IMR-90 (cell line): Measurements from ENCODE around the gene PAF1.

ENCODE experiments used
- BHLHE40 ChIP-seq: fragments of 150-350 bp; IDR thresholded peaks from 2 replicates; pipeline ENCODE4 v1.6.1; 2016; ENCODE audit warnings: mild to moderate bottlenecking, low read depth, low read length
- FOS ChIP-seq: fragments of 150-350 bp; IDR thresholded peaks from 2 replicates; pipeline ENCODE4 v1.6.1; 2016; ENCODE audit warnings: low read depth, low read length
- MAFK ChIP-seq: IDR thresholded peaks from 2 replicates; pipeline ENCODE4 v1.6.1; 2012; ENCODE audit warnings: low read depth, low read length, improper control_type of control experiment
- MAZ ChIP-seq: IDR thresholded peaks from 2 replicates; pipeline ENCODE4 v1.6.1; 2012; ENCODE audit warnings: low read depth, mild to moderate bottlenecking, low read length, improper control_type of control experiment, moderate library complexity, borderline replicate concordance
- MXI1 ChIP-seq: IDR thresholded peaks from 2 replicates; pipeline ENCODE4 v1.6.1; 2012; ENCODE audit warnings: low read depth, mild to moderate bottlenecking, low read length, moderate library complexity, borderline replicate concordance
- POLR2A ChIP-seq: IDR thresholded peaks from 2 replicates; pipeline ENCODE4 v1.6.1; 2012; ENCODE audit warnings: mild to moderate bottlenecking, low read depth, low read length
- RAD21 ChIP-seq: IDR thresholded peaks from 2 replicates; pipeline ENCODE4 v1.6.1; 2012; ENCODE audit warnings: low read length, improper control_type of control experiment
- RCOR1 ChIP-seq: IDR thresholded peaks from 2 replicates; pipeline ENCODE4 v1.6.1; 2012; ENCODE audit warnings: mild to moderate bottlenecking, low read length, improper control_type of control experiment; ENCODE audit not compliant: insufficient replicate concordance
- SMC3 ChIP-seq: fragments of 150-350 bp; IDR thresholded peaks from 2 replicates; pipeline ENCODE4 v1.6.1; 2016; ENCODE audit warnings: low read depth, mild to moderate bottlenecking, antibody characterized with exemption, low read length, moderate library complexity
- TF ChIP-seq, protein P1 (sequence below): conservative IDR thresholded peaks from 2 replicates; pipeline ENCODE4 v1.5.1; 2012; ENCODE audit warnings: mild to moderate bottlenecking, low read depth, low read length, improper control_type of control experiment
- TF ChIP-seq, protein P2 (sequence below): fragments of 150-350 bp; IDR thresholded peaks from 2 replicates; pipeline ENCODE4 v1.6.1; 2017; ENCODE audit warnings: mild to moderate bottlenecking, antibody characterized with exemption, low read length, low read depth
- TF ChIP-seq, protein P3 (sequence below): fragments of 150-350 bp; IDR thresholded peaks from 2 replicates; pipeline ENCODE4 v1.6.1; 2016; ENCODE audit warnings: low read depth, mild to moderate bottlenecking, low read length, moderate library complexity, borderline replicate concordance

DNA sequence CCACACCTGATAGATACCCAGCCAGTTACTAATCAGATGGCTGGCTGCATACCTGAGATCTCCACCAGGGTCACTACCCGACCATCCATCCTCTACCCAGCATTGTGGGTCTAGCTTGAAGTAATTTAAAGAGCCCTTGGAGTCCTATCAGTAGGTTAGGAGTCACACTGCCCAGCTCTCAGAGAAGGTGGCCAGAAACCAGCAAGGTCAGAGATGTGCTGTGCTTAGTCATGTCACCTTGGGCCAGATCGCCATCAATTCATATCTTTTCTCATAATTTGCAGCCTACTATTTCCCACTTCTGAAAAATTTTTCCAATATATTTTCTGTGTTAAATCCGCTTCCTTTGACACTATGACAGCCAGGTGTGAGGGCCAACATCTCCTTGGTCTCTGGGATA is 34.8 kb downstream of the PAF1 start:
- TF ChIP-seq, protein P1, sequence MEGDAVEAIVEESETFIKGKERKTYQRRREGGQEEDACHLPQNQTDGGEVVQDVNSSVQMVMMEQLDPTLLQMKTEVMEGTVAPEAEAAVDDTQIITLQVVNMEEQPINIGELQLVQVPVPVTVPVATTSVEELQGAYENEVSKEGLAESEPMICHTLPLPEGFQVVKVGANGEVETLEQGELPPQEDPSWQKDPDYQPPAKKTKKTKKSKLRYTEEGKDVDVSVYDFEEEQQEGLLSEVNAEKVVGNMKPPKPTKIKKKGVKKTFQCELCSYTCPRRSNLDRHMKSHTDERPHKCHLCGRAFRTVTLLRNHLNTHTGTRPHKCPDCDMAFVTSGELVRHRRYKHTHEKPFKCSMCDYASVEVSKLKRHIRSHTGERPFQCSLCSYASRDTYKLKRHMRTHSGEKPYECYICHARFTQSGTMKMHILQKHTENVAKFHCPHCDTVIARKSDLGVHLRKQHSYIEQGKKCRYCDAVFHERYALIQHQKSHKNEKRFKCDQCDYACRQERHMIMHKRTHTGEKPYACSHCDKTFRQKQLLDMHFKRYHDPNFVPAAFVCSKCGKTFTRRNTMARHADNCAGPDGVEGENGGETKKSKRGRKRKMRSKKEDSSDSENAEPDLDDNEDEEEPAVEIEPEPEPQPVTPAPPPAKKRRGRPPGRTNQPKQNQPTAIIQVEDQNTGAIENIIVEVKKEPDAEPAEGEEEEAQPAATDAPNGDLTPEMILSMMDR, result no peak
- no peak for TF ChIP-seq POLR2A
- TF ChIP-seq FOS, result no peak
- no peak for TF ChIP-seq BHLHE40
- no peak for TF ChIP-seq MXI1
- TF ChIP-seq MAFK, result no peak
- TF ChIP-seq SMC3, result no peak
- no peak for TF ChIP-seq RAD21
- TF ChIP-seq RCOR1, result no peak
- TF ChIP-seq, protein P2, sequence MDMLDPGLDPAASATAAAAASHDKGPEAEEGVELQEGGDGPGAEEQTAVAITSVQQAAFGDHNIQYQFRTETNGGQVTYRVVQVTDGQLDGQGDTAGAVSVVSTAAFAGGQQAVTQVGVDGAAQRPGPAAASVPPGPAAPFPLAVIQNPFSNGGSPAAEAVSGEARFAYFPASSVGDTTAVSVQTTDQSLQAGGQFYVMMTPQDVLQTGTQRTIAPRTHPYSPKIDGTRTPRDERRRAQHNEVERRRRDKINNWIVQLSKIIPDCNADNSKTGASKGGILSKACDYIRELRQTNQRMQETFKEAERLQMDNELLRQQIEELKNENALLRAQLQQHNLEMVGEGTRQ, result no peak
- TF ChIP-seq, protein P3, sequence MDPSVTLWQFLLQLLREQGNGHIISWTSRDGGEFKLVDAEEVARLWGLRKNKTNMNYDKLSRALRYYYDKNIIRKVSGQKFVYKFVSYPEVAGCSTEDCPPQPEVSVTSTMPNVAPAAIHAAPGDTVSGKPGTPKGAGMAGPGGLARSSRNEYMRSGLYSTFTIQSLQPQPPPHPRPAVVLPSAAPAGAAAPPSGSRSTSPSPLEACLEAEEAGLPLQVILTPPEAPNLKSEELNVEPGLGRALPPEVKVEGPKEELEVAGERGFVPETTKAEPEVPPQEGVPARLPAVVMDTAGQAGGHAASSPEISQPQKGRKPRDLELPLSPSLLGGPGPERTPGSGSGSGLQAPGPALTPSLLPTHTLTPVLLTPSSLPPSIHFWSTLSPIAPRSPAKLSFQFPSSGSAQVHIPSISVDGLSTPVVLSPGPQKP, result no peak
- TF ChIP-seq MAZ, result no peak
